HepG2 (cell line): ENCODE results near the gene MMP7.

Experiments
- CTCF ChIP-seq: sonication (generic); formaldehyde crosslinking; IDR thresholded peaks from 2 replicates; pipeline ENCODE4 v1.5.0; 2020; ENCODE audit warnings: mild to moderate bottlenecking, missing genetic modification reagents, moderate library complexity
- RCOR2 ChIP-seq: IDR thresholded peaks from 2 replicates; pipeline ENCODE4 v1.6.1; 2016; ENCODE audit warnings: missing biosample characterization, missing genetic modification reagents
- TCF12 ChIP-seq, 2 experiments: fragments of 450-650 bp in 1 of 2; sonication (generic) in 1 of 2; formaldehyde crosslinking in 1 of 2; IDR thresholded peaks; 2 replicates each; pipeline versions ENCODE4 v1.6.1 to v1.8.0; 2017 to 2022; ENCODE audit warnings: antibody characterized with exemption in 1 of 2, mild to moderate bottlenecking in 1 of 2, missing genetic modification reagents in 1 of 2, moderate library complexity in 1 of 2
- ZFYVE20 ChIP-seq: sonication (generic); formaldehyde crosslinking; IDR thresholded peaks from 2 replicates; pipeline ENCODE4 v1.8.0; 2023; ENCODE audit warnings: low read depth, mild to moderate bottlenecking, moderate library complexity, missing genetic modification reagents, borderline replicate concordance
- ZNF10 ChIP-seq: sonication (generic); formaldehyde crosslinking; IDR thresholded peaks from 2 replicates; pipeline ENCODE4 v1.4.0; 2020; ENCODE audit warnings: mild to moderate bottlenecking, low read depth, missing genetic modification reagents, borderline replicate concordance

GRCh38 chr11:102527684-102528083 lies 2.9 kb downstream of the MMP7 start:
- TF ChIP-seq CTCF (CRISPR knock-in tag) (no peak), TCF12 (IDR thresholded peaks at IDR 0.05) (no peak), TCF12 (CRISPR knock-in tag; IDR thresholded peaks at IDR 0.05) (no peak), ZFYVE20 (no peak), RCOR2 (CRISPR knock-in tag) (no peak), ZNF10 (CRISPR knock-in tag) (no peak)
